GM23338 (cell line): ENCODE results near the gene HSD17B11. TPM values are rescaled to one million over a fixed set of nuclear protein-coding genes. Genes with fewer than 3 reads are reported as not detected.

Experiments
- ATAC-seq: fragments of 200-7000 bp; cut with Tn5 transposase; 3 replicates; pipeline ENCODE4 v1.9.1; 2020
- DNase-seq: peaks from one replicate; pipeline ENCODE4 v3.0.0-alpha.2; 2015; ENCODE audit warnings: low spot score
- H2AFZ ChIP-seq: fragments of 200-600 bp; sonication (generic); 2 replicates; pipeline ENCODE4 v1.8.0; 2016; ENCODE audit warnings: antibody characterized with exemption, mild to moderate bottlenecking, moderate library complexity
- H3F3A ChIP-seq: fragments of 200-600 bp; sonication (generic); replicated peaks from 2 replicates; pipeline ENCODE4 v1.8.0; 2017; ENCODE audit warnings: antibody characterized with exemption, mixed run types, low read depth
- H3K27ac ChIP-seq: fragments of 200-600 bp; sonication (generic); 2 replicates; pipeline ENCODE4 v1.6.1; 2016; ENCODE audit warnings: low read depth
- H3K27me3 ChIP-seq: fragments of 200-600 bp; sonication (generic); 2 replicates; pipeline ENCODE4 v1.8.0; 2016; ENCODE audit warnings: mild to moderate bottlenecking, mixed run types, moderate library complexity; ENCODE audit not compliant: insufficient read depth
- H3K36me3 ChIP-seq: fragments of 200-600 bp; sonication (generic); 2 replicates; pipeline ENCODE4 v1.8.0; 2016; ENCODE audit warnings: mild to moderate bottlenecking; ENCODE audit not compliant: insufficient read depth
- H3K4me1 ChIP-seq: fragments of 200-600 bp; sonication (generic); 2 replicates; pipeline ENCODE4 v1.8.0; 2016; ENCODE audit warnings: mild to moderate bottlenecking, moderate library complexity; ENCODE audit not compliant: insufficient read depth
- H3K4me2 ChIP-seq: fragments of 200-600 bp; sonication (generic); 2 replicates; pipeline ENCODE4 v1.7.1; 2017; ENCODE audit warnings: mixed run types
- H3K4me3 ChIP-seq: fragments of 200-600 bp; sonication (generic); 2 replicates; pipeline ENCODE4 v1.6.1; 2016; ENCODE audit warnings: mixed run types
- H3K79me2 ChIP-seq: fragments of 200-600 bp; sonication (generic); replicated peaks from 2 replicates; pipeline ENCODE4 v1.8.0; 2017; ENCODE audit warnings: mild to moderate bottlenecking; ENCODE audit not compliant: insufficient read depth
- H3K9me2 ChIP-seq: fragments of 200-600 bp; sonication (generic); 2 replicates; pipeline ENCODE4 v1.8.0; 2017; ENCODE audit not compliant: insufficient read depth
- H4K20me1 ChIP-seq: fragments of 200-600 bp; sonication (generic); replicated peaks from 2 replicates; pipeline ENCODE4 v1.8.0; 2017; ENCODE audit warnings: mild to moderate bottlenecking; ENCODE audit not compliant: insufficient read depth
- H3K27ac Mint-ChIP-seq: 2 replicates; pipeline ENCODE4 v1.8.0; 2020; ENCODE audit warnings: inconsistent platforms, mild to moderate bottlenecking, moderate library complexity, mixed read lengths
- H3K27me3 Mint-ChIP-seq: 3 replicates; pipeline ENCODE4 v1.8.0; 2022; ENCODE audit warnings: low read depth, mild to moderate bottlenecking, moderate library complexity, mixed read lengths, inconsistent platforms; ENCODE audit not compliant: insufficient read depth, poor library complexity
- H3K36me3 Mint-ChIP-seq: 3 replicates; pipeline ENCODE4 v1.8.0; 2021; ENCODE audit warnings: low read depth, mild to moderate bottlenecking, inconsistent platforms, moderate library complexity, mixed read lengths
- H3K4me1 Mint-ChIP-seq: 3 replicates; pipeline ENCODE4 v1.8.0; 2020; ENCODE audit warnings: mild to moderate bottlenecking, inconsistent platforms, mixed read lengths
- H3K4me3 Mint-ChIP-seq: 3 replicates; pipeline ENCODE4 v1.8.0; 2021; ENCODE audit warnings: moderate library complexity, mild to moderate bottlenecking, inconsistent platforms, mixed read lengths
- H3K9me3 Mint-ChIP-seq: 3 replicates; pipeline ENCODE4 v1.8.0; 2020; ENCODE audit warnings: moderate library complexity, mild to moderate bottlenecking, inconsistent platforms, mixed read lengths
- CREB1 ChIP-seq: fragments of 250-450 bp; sonication (Bioruptor Pico); IDR thresholded peaks from 2 replicates; pipeline ENCODE4 v1.5.0; 2020; ENCODE audit warnings: low read depth, mild to moderate bottlenecking, moderate library complexity
- EZH2phosphoT487 ChIP-seq: fragments of 200-600 bp; sonication (generic); IDR thresholded peaks from one replicate; pipeline ENCODE4 v1.8.1; 2018; ENCODE audit warnings: antibody characterized with exemption; ENCODE audit not compliant: unreplicated experiment
- JUNB ChIP-seq: IDR thresholded peaks from one replicate; pipeline ENCODE4 v1.6.1; 2016; ENCODE audit warnings: antibody characterized with exemption; ENCODE audit not compliant: unreplicated experiment
- NANOG ChIP-seq: IDR thresholded peaks from 2 replicates; pipeline ENCODE4 v1.6.1; 2016; ENCODE audit warnings: antibody characterized with exemption, borderline replicate concordance
- POLR2AphosphoS5 ChIP-seq: IDR thresholded peaks from 2 replicates; pipeline ENCODE4 v1.6.1; 2016; ENCODE audit warnings: antibody characterized with exemption, low read depth
- STAT1 ChIP-seq: IDR thresholded peaks from one replicate; pipeline ENCODE4 v1.6.1; 2016; ENCODE audit warnings: antibody characterized with exemption; ENCODE audit not compliant: unreplicated experiment
- ZNF331 ChIP-seq: fragments of 250-450 bp; sonication (Bioruptor Pico); IDR thresholded peaks from 2 replicates; pipeline ENCODE4 v1.5.0; 2020; ENCODE audit warnings: low read depth, mild to moderate bottlenecking, moderate library complexity
- polyA plus RNA-seq: library from polyadenylated mRNA; unstranded; fragments of >200 nt; fragmentation: Nextera tagmentation; extraction: Ambion mirVana; gene quantifications from 2 replicates; pipeline ENCODE4 v1.2.1, GENCODE V29; 2016
- total RNA-seq: library from RNA; depleted of rRNA; stranded (reverse); fragments of >200 nt; shearing (Covaris generic); gene quantifications from 2 replicates; pipeline ENCODE4 v1.2.3, GENCODE V29; 2014
- TF ChIP-seq, protein P1 (sequence below): IDR thresholded peaks from 2 replicates; pipeline ENCODE4 v1.6.1; 2016; ENCODE audit warnings: antibody characterized with exemption
- TF ChIP-seq, protein P2 (sequence below), 2 experiments: fragments of 200-600 bp in 1 of 2; sonication (generic) in 1 of 2; conservative IDR thresholded peaks; 2 replicates each; pipeline versions ENCODE4 v1.5.1 to v1.6.1; 2016 to 2017; ENCODE audit warnings: antibody characterized with exemption in 2 of 2, low read depth in 2 of 2, mild to moderate bottlenecking in 2 of 2, moderate library complexity in 1 of 2
- TF ChIP-seq, protein P3 (sequence below): fragments of 250-450 bp; sonication (Bioruptor Pico); IDR thresholded peaks from 2 replicates; pipeline ENCODE4 v1.5.0; 2020; ENCODE audit warnings: mild to moderate bottlenecking, moderate library complexity
- TF ChIP-seq, protein P4 (sequence below): IDR thresholded peaks from one replicate; pipeline ENCODE4 v1.6.1; 2018; ENCODE audit warnings: antibody characterized with exemption; ENCODE audit not compliant: unreplicated experiment

HSD17B11 gene
- total and polyA plus RNA-seq, 2 experiments from 2014 or later = 9.7 to 14.8 TPM

DNA sequence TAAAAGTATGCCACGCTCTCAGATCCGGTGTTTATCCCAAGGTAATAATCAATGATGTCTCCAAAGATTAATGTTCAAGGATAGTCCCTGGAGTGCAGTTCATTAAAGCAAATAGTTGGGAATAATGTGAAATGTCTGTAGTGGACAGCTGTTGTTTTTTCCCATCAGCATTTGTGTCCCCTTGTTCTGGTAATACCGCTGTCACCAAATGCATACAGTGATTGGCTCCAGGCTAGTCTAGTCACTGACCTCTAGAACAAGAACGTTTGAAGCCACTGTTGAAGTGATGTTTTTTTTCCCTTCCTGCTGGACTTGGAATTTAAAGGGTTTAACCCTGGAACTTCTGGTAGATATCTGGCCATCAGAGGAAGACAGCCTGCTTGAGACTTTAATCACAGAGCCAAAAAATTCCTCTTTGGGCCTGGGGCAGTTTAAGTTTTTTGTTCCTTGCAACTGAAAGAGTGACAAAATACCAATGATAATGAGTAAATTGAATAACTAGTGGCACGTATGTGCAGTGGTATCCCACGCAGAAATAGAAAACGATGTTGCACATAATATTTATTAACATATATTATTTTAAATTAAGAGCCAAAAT, 30.6 kb downstream of the HSD17B11 start:
- no peak overlapping the region for H3K27ac Mint-ChIP-seq
- H4K20me1 ChIP-seq = no peaks in the 10 kb centered on the region
- no peaks in the 10 kb centered on the region for H3K27me3 ChIP-seq
- H3K36me3 ChIP-seq = no peaks in the 10 kb centered on the region
- peaks cover 21% of the 10 kb centered on the region for H3K4me1 ChIP-seq
- DNase-seq = no peak
- peaks cover 16% of the 10 kb centered on the region; the same call in 2 of the 3 replicates for H3K4me1 Mint-ChIP-seq
- peaks cover 4% of the 10 kb centered on the region for H3K36me3 Mint-ChIP-seq
- TF ChIP-seq CREB1 (no peak), JUNB (no peak), ZNF331 (CRISPR knock-in tag) (no peak), NANOG (no peak), EZH2phosphoT487 (no peak), STAT1 (no peak), POLR2AphosphoS5 (no peak)
- TF ChIP-seq, protein P1, sequence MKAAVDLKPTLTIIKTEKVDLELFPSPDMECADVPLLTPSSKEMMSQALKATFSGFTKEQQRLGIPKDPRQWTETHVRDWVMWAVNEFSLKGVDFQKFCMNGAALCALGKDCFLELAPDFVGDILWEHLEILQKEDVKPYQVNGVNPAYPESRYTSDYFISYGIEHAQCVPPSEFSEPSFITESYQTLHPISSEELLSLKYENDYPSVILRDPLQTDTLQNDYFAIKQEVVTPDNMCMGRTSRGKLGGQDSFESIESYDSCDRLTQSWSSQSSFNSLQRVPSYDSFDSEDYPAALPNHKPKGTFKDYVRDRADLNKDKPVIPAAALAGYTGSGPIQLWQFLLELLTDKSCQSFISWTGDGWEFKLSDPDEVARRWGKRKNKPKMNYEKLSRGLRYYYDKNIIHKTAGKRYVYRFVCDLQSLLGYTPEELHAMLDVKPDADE = no peak
- TF ChIP-seq, protein P2, sequence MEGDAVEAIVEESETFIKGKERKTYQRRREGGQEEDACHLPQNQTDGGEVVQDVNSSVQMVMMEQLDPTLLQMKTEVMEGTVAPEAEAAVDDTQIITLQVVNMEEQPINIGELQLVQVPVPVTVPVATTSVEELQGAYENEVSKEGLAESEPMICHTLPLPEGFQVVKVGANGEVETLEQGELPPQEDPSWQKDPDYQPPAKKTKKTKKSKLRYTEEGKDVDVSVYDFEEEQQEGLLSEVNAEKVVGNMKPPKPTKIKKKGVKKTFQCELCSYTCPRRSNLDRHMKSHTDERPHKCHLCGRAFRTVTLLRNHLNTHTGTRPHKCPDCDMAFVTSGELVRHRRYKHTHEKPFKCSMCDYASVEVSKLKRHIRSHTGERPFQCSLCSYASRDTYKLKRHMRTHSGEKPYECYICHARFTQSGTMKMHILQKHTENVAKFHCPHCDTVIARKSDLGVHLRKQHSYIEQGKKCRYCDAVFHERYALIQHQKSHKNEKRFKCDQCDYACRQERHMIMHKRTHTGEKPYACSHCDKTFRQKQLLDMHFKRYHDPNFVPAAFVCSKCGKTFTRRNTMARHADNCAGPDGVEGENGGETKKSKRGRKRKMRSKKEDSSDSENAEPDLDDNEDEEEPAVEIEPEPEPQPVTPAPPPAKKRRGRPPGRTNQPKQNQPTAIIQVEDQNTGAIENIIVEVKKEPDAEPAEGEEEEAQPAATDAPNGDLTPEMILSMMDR (conservative IDR thresholded peaks at IDR 0.05; ENCODE audit: low read depth in 2 of 2) = no peak
- TF ChIP-seq, protein P3, sequence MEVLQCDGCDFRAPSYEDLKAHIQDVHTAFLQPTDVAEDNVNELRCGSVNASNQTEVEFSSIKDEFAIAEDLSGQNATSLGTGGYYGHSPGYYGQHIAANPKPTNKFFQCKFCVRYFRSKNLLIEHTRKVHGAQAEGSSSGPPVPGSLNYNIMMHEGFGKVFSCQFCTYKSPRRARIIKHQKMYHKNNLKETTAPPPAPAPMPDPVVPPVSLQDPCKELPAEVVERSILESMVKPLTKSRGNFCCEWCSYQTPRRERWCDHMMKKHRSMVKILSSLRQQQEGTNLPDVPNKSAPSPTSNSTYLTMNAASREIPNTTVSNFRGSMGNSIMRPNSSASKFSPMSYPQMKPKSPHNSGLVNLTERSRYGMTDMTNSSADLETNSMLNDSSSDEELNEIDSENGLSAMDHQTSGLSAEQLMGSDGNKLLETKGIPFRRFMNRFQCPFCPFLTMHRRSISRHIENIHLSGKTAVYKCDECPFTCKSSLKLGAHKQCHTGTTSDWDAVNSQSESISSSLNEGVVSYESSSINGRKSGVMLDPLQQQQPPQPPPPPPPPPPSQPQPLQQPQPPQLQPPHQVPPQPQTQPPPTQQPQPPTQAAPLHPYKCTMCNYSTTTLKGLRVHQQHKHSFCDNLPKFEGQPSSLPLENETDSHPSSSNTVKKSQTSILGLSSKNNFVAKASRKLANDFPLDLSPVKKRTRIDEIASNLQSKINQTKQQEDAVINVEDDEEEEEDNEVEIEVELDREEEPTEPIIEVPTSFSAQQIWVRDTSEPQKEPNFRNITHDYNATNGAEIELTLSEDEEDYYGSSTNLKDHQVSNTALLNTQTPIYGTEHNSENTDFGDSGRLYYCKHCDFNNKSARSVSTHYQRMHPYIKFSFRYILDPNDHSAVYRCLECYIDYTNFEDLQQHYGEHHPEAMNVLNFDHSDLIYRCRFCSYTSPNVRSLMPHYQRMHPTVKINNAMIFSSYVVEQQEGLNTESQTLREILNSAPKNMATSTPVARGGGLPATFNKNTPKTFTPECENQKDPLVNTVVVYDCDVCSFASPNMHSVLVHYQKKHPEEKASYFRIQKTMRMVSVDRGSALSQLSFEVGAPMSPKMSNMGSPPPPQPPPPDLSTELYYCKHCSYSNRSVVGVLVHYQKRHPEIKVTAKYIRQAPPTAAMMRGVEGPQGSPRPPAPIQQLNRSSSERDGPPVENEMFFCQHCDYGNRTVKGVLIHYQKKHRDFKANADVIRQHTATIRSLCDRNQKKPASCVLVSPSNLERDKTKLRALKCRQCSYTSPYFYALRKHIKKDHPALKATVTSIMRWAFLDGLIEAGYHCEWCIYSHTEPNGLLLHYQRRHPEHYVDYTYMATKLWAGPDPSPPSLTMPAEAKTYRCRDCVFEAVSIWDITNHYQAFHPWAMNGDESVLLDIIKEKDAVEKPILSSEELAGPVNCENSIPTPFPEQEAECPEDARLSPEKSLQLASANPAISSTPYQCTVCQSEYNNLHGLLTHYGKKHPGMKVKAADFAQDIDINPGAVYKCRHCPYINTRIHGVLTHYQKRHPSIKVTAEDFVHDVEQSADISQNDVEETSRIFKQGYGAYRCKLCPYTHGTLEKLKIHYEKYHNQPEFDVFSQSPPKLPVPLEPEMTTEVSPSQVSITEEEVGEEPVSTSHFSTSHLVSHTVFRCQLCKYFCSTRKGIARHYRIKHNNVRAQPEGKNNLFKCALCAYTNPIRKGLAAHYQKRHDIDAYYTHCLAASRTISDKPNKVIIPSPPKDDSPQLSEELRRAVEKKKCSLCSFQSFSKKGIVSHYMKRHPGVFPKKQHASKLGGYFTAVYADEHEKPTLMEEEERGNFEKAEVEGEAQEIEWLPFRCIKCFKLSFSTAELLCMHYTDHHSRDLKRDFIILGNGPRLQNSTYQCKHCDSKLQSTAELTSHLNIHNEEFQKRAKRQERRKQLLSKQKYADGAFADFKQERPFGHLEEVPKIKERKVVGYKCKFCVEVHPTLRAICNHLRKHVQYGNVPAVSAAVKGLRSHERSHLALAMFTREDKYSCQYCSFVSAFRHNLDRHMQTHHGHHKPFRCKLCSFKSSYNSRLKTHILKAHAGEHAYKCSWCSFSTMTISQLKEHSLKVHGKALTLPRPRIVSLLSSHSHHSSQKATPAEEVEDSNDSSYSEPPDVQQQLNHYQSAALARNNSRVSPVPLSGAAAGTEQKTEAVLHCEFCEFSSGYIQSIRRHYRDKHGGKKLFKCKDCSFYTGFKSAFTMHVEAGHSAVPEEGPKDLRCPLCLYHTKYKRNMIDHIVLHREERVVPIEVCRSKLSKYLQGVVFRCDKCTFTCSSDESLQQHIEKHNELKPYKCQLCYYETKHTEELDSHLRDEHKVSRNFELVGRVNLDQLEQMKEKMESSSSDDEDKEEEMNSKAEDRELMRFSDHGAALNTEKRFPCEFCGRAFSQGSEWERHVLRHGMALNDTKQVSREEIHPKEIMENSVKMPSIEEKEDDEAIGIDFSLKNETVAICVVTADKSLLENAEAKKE (CRISPR knock-in tag) = no peak
- TF ChIP-seq, protein P4, sequence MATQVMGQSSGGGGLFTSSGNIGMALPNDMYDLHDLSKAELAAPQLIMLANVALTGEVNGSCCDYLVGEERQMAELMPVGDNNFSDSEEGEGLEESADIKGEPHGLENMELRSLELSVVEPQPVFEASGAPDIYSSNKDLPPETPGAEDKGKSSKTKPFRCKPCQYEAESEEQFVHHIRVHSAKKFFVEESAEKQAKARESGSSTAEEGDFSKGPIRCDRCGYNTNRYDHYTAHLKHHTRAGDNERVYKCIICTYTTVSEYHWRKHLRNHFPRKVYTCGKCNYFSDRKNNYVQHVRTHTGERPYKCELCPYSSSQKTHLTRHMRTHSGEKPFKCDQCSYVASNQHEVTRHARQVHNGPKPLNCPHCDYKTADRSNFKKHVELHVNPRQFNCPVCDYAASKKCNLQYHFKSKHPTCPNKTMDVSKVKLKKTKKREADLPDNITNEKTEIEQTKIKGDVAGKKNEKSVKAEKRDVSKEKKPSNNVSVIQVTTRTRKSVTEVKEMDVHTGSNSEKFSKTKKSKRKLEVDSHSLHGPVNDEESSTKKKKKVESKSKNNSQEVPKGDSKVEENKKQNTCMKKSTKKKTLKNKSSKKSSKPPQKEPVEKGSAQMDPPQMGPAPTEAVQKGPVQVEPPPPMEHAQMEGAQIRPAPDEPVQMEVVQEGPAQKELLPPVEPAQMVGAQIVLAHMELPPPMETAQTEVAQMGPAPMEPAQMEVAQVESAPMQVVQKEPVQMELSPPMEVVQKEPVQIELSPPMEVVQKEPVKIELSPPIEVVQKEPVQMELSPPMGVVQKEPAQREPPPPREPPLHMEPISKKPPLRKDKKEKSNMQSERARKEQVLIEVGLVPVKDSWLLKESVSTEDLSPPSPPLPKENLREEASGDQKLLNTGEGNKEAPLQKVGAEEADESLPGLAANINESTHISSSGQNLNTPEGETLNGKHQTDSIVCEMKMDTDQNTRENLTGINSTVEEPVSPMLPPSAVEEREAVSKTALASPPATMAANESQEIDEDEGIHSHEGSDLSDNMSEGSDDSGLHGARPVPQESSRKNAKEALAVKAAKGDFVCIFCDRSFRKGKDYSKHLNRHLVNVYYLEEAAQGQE = no peak
- H3K4me3 ChIP-seq = no peak overlapping the region
- no peak overlapping the region for H2AFZ ChIP-seq
- no peaks in the 10 kb centered on the region for H3K9me2 ChIP-seq
- no peak overlapping the region for H3K27ac ChIP-seq
- H3K4me2 ChIP-seq = no peak overlapping the region
- no peaks in the 10 kb centered on the region for H3K9me3 Mint-ChIP-seq
- peaks cover 4% of the 10 kb centered on the region for H3K27me3 Mint-ChIP-seq
- H3K4me3 Mint-ChIP-seq = no peak overlapping the region
- ATAC-seq = no peak
- H3F3A ChIP-seq = no peaks in the 10 kb centered on the region
- H3K79me2 ChIP-seq = no peaks in the 10 kb centered on the region
